GM03348 (cell line): Measurements from ENCODE around the gene ZNF614.
"Not testable (repeated sequence)": the region's sequence is repeated elsewhere in the genome, so short reads cannot be mapped to it uniquely, and the experiment has no call there.

ENCODE experiments used
- DNase-seq: peaks from one replicate; pipeline ENCODE4 v3.0.0; 2012; ENCODE audit warnings: low spot score

The ZNF614 gene

GRCh38 chr19:52028027-52028779 lies at the start of gene ZNF614:
Gene ZNF614, minus strand, starts transcription at chr19:52028379. Its CDS starts 2,634 bp downstream, at chr19:52025745.
- DNase-seq: peak; percentile 94

GRCh38 chr19:52070496-52070895 lies 42.3 kb upstream of the ZNF614 start:
- DNase-seq: no peak

- no peak for DNase-seq
Observed at GRCh38 chr19:52069653-52070052, 41.5 kb upstream of the ZNF614 start.

- no peak for DNase-seq
Observed at GRCh38 chr19:52066258-52066863, 38.2 kb upstream of the ZNF614 start.

- no peak for DNase-seq
Observed at GRCh38 chr19:52065399-52065798, 37.2 kb upstream of the ZNF614 start.

- DNase-seq: not testable (repeated sequence)
Observed at GRCh38 chr19:52056480-52056879, 28.3 kb upstream of the ZNF614 start.

- not testable (repeated sequence) for DNase-seq
Observed at GRCh38 chr19:52051736-52052135, 23.6 kb upstream of the ZNF614 start.

GRCh38 chr19:52048555-52049501 lies 20.6 kb upstream of the ZNF614 start, which contains the start of gene ZNF432:
Gene ZNF432, minus strand, starts transcription at chr19:52048838. Its CDS starts 1,970 bp downstream, at chr19:52046868.
- DNase-seq: peak; percentile 95

GRCh38 chr19:52039169-52039568 lies 11.0 kb upstream of the ZNF614 start:
- DNase-seq: no peak

GRCh38 chr19:52034051-52034728 lies 6.0 kb upstream of the ZNF614 start:
- no peak for DNase-seq

- DNase-seq: no peak
Observed at GRCh38 chr19:52028780-52029123, 573 bp upstream of the ZNF614 start.

GRCh38 chr19:52026255-52026990 lies 1.8 kb downstream of the ZNF614 start:
- DNase-seq: not testable (repeated sequence)

GRCh38 chr19:52024478-52024877 lies 3.7 kb downstream of the ZNF614 start:
- not testable (repeated sequence) for DNase-seq

GRCh38 chr19:52022193-52022592 lies 6.0 kb downstream of the ZNF614 start:
- DNase-seq: no peak

- DNase-seq: no peak
Observed at GRCh38 chr19:52020506-52020905, 7.7 kb downstream of the ZNF614 start.

GRCh38 chr19:52010674-52011073 lies 17.5 kb downstream of the ZNF614 start:
- no peak for DNase-seq

- DNase-seq: peak; percentile 92
Observed at GRCh38 chr19:52007806-52008557, 20.2 kb downstream of the ZNF614 start, which contains the start of gene ZNF615. Gene ZNF615, minus strand, starts transcription at chr19:52008211. Its CDS starts 4,500 bp downstream, at chr19:52003711.

GRCh38 chr19:52007451-52007805 lies 20.8 kb downstream of the ZNF614 start:
- DNase-seq: peak; percentile 25

- no peak for DNase-seq
Observed at GRCh38 chr19:51994048-51994644, 34.0 kb downstream of the ZNF614 start.

- DNase-seq: no peak
Observed at GRCh38 chr19:51993422-51993821, 34.8 kb downstream of the ZNF614 start.
